OCI-LY7 (cell line): Measurements from ENCODE around the gene KRTAP1-1. TPM values are rescaled to one million over a fixed set of nuclear protein-coding genes. Genes with fewer than 3 reads are reported as not detected.

ENCODE experiments used
- BruUV-seq: library from RNA; stranded (reverse); fragments of 400-500 nt; replicated peaks from 2 replicates; lab custom pipeline; 2021; lab: Mats Ljungman, UMichigan
- CTCF ChIA-PET: fragments of 300-600 bp; sonication (Branson Sonifier 250); formaldehyde crosslinking; loops from one replicate; lab custom pipeline; 2022; ENCODE audit warnings: antibody characterized with exemption; ENCODE audit not compliant: unreplicated experiment; lab: Charles Lee
- POLR2A ChIA-PET: fragments of 300-600 bp; sonication (Branson Sonifier 250); formaldehyde crosslinking; loops from one replicate; lab custom pipeline; 2022; ENCODE audit warnings: antibody characterized with exemption; lab: Charles Lee
- DNase-seq: peaks from one replicate; pipeline ENCODE4 v3.0.0-alpha.2; 2015; ENCODE audit warnings: low spot score
- H2AFZ ChIP-seq: fragments of 200-600 bp; sonication (generic), shearing (Covaris generic); 2 replicates; pipeline ENCODE4 v1.6.1; 2014; ENCODE audit warnings: mild to moderate bottlenecking, antibody characterized with exemption, low read length, moderate library complexity
- H3K27ac ChIP-seq: fragments of 200-600 bp; sonication (generic); 2 replicates; pipeline ENCODE4 v1.5.1; 2014; ENCODE audit warnings: mixed run types, low read depth, mild to moderate bottlenecking, moderate library complexity, low read length, inconsistent platforms; ENCODE audit not compliant: poor library complexity, severe bottlenecking
- H3K36me3 ChIP-seq: fragments of 200-600 bp; sonication (generic); 2 replicates; pipeline ENCODE4 v1.6.1; 2014; ENCODE audit warnings: mild to moderate bottlenecking, antibody characterized with exemption, low read length, moderate library complexity, mixed read lengths; ENCODE audit not compliant: insufficient read depth
- H3K4me1 ChIP-seq: fragments of 200-600 bp; sonication (generic); 2 replicates; pipeline ENCODE4 v1.5.1; 2014; ENCODE audit warnings: mild to moderate bottlenecking, low read length; ENCODE audit not compliant: insufficient read depth, poor library complexity, severe bottlenecking
- H3K4me2 ChIP-seq: fragments of 200-600 bp; sonication (generic); 2 replicates; pipeline ENCODE4 v1.6.1; 2014; ENCODE audit warnings: mild to moderate bottlenecking, low read length
- H3K4me3 ChIP-seq: fragments of 200-600 bp; sonication (generic); 2 replicates; pipeline ENCODE4 v1.5.1; 2014; ENCODE audit warnings: mild to moderate bottlenecking, low read depth, low read length; ENCODE audit not compliant: poor library complexity, severe bottlenecking
- H3K79me2 ChIP-seq: fragments of 200-600 bp; sonication (generic); 2 replicates; pipeline ENCODE4 v1.6.1; 2016; ENCODE audit warnings: low read depth, mild to moderate bottlenecking, low read length, moderate library complexity, mixed read lengths; ENCODE audit not compliant: insufficient read depth
- H3K9me2 ChIP-seq: fragments of 200-600 bp; sonication (generic); 2 replicates; pipeline ENCODE4 v1.6.1; 2016; ENCODE audit warnings: mild to moderate bottlenecking, low read length, mixed read lengths; ENCODE audit not compliant: insufficient read depth
- H3K9me3 ChIP-seq: fragments of 200-600 bp; sonication (generic); 2 replicates; pipeline ENCODE4 v1.6.1; 2014; ENCODE audit warnings: mild to moderate bottlenecking, mixed run types, low read length, mixed read lengths
- H4K20me1 ChIP-seq: fragments of 200-600 bp; sonication (generic); 2 replicates; pipeline ENCODE4 v1.6.1; 2014; ENCODE audit warnings: mild to moderate bottlenecking, antibody characterized with exemption, low read length, moderate library complexity, mixed read lengths; ENCODE audit not compliant: insufficient read depth
- CTCF ChIP-seq: fragments of 200-600 bp; sonication (generic); conservative IDR thresholded peaks from 2 replicates; pipeline ENCODE4 v1.5.1; 2014; ENCODE audit warnings: mild to moderate bottlenecking, antibody characterized with exemption, low read length, moderate library complexity, mixed read lengths
- EZH2phosphoT487 ChIP-seq: fragments of 200-600 bp; sonication (generic); IDR thresholded peaks from 2 replicates; pipeline ENCODE4 v1.6.1; 2018; ENCODE audit warnings: low read depth, borderline replicate concordance, mild to moderate bottlenecking, mixed run types, antibody characterized with exemption, low read length, moderate library complexity, mixed read lengths
- intact Hi-C: fragments of 100-400 bp; cut with micrococcal nuclease; formaldehyde crosslinking; loops from one replicate; pipeline ENCODE4 v1.10.0; 2022; ENCODE audit not compliant: unreplicated experiment
- total RNA-seq, 2 experiments: library from RNA; depleted of rRNA in 1 of 2; stranded (reverse); fragments of >200 nt in 1 of 2; shearing (Covaris generic) in 1 of 2; gene quantifications; 2 replicates each; pipeline ENCODE4 v1.2.3, GENCODE V29; 2014 to 2022

KRTAP1-1 gene
- total RNA-seq, 2 experiments from 2014 or later = not detected

GRCh38 chr17:41015454-41015853 lies 25.8 kb downstream of the KRTAP1-1 start:
- POLR2A ChIA-PET = no interaction called here

GRCh38 chr17:41013606-41014005 lies 27.6 kb downstream of the KRTAP1-1 start:
- BruUV-seq = no TSS peak
- no peaks in the 10 kb centered on the region for H3K4me1 ChIP-seq
- no peak for DNase-seq
- no peak overlapping the region for H2AFZ ChIP-seq
- H3K36me3 ChIP-seq = no peaks in the 10 kb centered on the region
- ChIA-PET CTCF (no interaction called here), POLR2A (no interaction called here)
- H4K20me1 ChIP-seq = no peaks in the 10 kb centered on the region
- intact Hi-C loops = no loop called here
- no peak overlapping the region for H3K27ac ChIP-seq
- TF ChIP-seq CTCF (no peak), EZH2phosphoT487 (no peak)
- no peak overlapping the region for H3K4me2 ChIP-seq
- no peaks in the 10 kb centered on the region for H3K9me3 ChIP-seq
- H3K4me3 ChIP-seq = no peak overlapping the region
- H3K79me2 ChIP-seq = no peaks in the 10 kb centered on the region
- H3K9me2 ChIP-seq = no peaks in the 10 kb centered on the region

More at GRCh38 chr17:41015454-41015853, 25.8 kb downstream of the KRTAP1-1 start:
- no peaks in the 10 kb centered on the region for H3K9me2 ChIP-seq
- H3K4me3 ChIP-seq = no peak overlapping the region
- H3K27ac ChIP-seq = no peak overlapping the region
- no TSS peak for BruUV-seq
- no peak for DNase-seq
- no peaks in the 10 kb centered on the region for H3K36me3 ChIP-seq
- TF ChIP-seq EZH2phosphoT487 = no peak
- CTCF ChIA-PET = no interaction called here
- H3K9me3 ChIP-seq = no peaks in the 10 kb centered on the region
- H4K20me1 ChIP-seq = no peaks in the 10 kb centered on the region
- intact Hi-C loops = no loop called here
- H3K79me2 ChIP-seq = no peaks in the 10 kb centered on the region
- no peak overlapping the region for H3K4me2 ChIP-seq
- H3K4me1 ChIP-seq = no peaks in the 10 kb centered on the region
- H2AFZ ChIP-seq = no peak overlapping the region

- no TSS peak for BruUV-seq
- H3K27ac ChIP-seq = no peak overlapping the region
- no peaks in the 10 kb centered on the region for H3K4me1 ChIP-seq
- DNase-seq = no peak
- H3K79me2 ChIP-seq = no peaks in the 10 kb centered on the region
- intact Hi-C loops = no loop called here
- ChIA-PET POLR2A (no interaction called here), CTCF (no interaction called here)
- H3K9me2 ChIP-seq = no peaks in the 10 kb centered on the region
- no peak for TF ChIP-seq EZH2phosphoT487
- no peak for TF ChIP-seq CTCF
- H3K36me3 ChIP-seq = no peaks in the 10 kb centered on the region
- no peak overlapping the region for H3K4me2 ChIP-seq
- H3K4me3 ChIP-seq = no peak overlapping the region
- H2AFZ ChIP-seq = no peak overlapping the region
- no peaks in the 10 kb centered on the region for H3K9me3 ChIP-seq
- no peaks in the 10 kb centered on the region for H4K20me1 ChIP-seq
These were observed 28.1 kb downstream of the KRTAP1-1 start for GRCh38 chr17:41013181-41013580.
